Measurements from ENCODE around the gene WASF2.

DNA sequence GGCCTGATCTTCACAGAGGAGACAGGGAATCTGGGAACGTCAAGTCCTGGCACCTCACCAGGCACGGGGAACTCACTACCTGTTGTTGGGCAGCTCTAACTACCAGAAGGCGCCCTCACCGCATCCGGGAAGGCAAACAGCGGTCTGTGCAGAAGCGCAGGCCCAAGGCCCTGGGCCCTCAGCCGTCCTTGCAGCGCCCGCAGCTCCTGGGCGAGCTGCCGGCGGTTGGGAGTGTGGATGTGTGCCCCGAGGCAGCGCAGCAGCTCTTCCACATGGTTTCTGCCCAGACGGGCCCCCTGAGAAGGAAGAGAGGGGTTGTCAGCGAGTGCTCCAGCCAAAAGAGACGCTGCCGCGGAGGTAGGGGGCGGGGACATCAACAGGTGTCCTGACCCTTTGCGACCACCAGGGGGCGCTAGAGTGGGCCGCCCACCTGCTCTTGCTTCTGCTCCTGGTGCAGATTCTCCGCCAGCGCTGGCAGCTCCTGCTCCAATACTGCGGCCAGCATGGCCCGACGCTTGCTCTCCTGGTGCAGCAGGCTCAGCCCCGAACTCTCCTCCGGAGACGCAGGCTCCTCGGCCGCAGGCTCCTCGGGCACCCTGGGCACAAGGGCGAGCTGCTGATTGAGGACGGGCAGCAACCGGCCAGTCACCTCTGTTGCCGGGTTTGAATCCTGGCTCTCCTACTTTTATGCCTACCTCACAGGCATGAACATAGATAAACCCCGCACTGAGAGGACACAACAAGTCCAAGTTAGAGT, 132.5 kb downstream of the WASF2 start:
- TF ChIP-seq, protein P1, sequence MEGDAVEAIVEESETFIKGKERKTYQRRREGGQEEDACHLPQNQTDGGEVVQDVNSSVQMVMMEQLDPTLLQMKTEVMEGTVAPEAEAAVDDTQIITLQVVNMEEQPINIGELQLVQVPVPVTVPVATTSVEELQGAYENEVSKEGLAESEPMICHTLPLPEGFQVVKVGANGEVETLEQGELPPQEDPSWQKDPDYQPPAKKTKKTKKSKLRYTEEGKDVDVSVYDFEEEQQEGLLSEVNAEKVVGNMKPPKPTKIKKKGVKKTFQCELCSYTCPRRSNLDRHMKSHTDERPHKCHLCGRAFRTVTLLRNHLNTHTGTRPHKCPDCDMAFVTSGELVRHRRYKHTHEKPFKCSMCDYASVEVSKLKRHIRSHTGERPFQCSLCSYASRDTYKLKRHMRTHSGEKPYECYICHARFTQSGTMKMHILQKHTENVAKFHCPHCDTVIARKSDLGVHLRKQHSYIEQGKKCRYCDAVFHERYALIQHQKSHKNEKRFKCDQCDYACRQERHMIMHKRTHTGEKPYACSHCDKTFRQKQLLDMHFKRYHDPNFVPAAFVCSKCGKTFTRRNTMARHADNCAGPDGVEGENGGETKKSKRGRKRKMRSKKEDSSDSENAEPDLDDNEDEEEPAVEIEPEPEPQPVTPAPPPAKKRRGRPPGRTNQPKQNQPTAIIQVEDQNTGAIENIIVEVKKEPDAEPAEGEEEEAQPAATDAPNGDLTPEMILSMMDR (IDR thresholded peaks at IDR 0.05), result peak in 2 of 3 donors; percentile 7 to 96
- TF ChIP-seq POLR2A (IDR thresholded peaks at IDR 0.05), result no peak
